IMR-90 (cell line): ENCODE data around the gene NIF3L1. TPM values are rescaled to one million over a fixed set of nuclear protein-coding genes. Genes with fewer than 3 reads are reported as not detected.

Experiments
- ATAC-seq: fragments of 200-7000 bp; cut with Tn5 transposase; 2 replicates; pipeline ENCODE4 v1.9.1; 2020; ENCODE audit warnings: low read depth, mild to moderate bottlenecking, moderate library complexity
- BruUV-seq: library from RNA; stranded (reverse); fragments of 400-500 nt; replicated peaks from 2 replicates; lab custom pipeline; 2021; lab: Mats Ljungman, UMichigan
- CTCF ChIA-PET: fragments of 300-600 bp; formaldehyde crosslinking; extraction: SDS; loops from one replicate; lab custom pipeline; 2021; ENCODE audit warnings: antibody characterized with exemption; lab: Yijun Ruan, JAX
- POLR2A ChIA-PET: fragments of 300-600 bp; sonication (Branson Sonifier 250); formaldehyde crosslinking; loops from one replicate; lab custom pipeline; 2022; ENCODE audit warnings: antibody characterized with exemption; ENCODE audit not compliant: unreplicated experiment; lab: Charles Lee
- DNase-seq: peaks from one replicate; pipeline ENCODE4 v3.0.0; 2013
- H2AFZ ChIP-seq: replicated peaks from 2 replicates; pipeline ENCODE3; 2013; ENCODE audit warnings: low read length, mild to moderate bottlenecking; ENCODE audit not compliant: poor library complexity
- H2AK5ac ChIP-seq: 2 replicates; pipeline ENCODE4 v1.6.1; 2013; ENCODE audit warnings: low read depth, low read length, inconsistent platforms
- H2AK9ac ChIP-seq: replicated peaks from 2 replicates; pipeline ENCODE3; 2013; ENCODE audit warnings: mild to moderate bottlenecking, low read depth, low read length, moderate library complexity; ENCODE audit not compliant: poor library complexity
- H2BK120ac ChIP-seq: 2 replicates; pipeline ENCODE4 v1.6.1; 2013; ENCODE audit warnings: low read depth, low read length, inconsistent platforms
- H2BK15ac ChIP-seq: 3 replicates; pipeline ENCODE4 v1.6.1; 2013; ENCODE audit warnings: low read depth, low read length, inconsistent platforms
- H2BK20ac ChIP-seq: 2 replicates; pipeline ENCODE4 v1.6.1; 2013; ENCODE audit warnings: low read depth, mild to moderate bottlenecking, inconsistent platforms, low read length, moderate library complexity
- H2BK5ac ChIP-seq: 2 replicates; pipeline ENCODE4 v1.6.1; 2013; ENCODE audit warnings: mild to moderate bottlenecking, low read depth, low read length, inconsistent platforms; ENCODE audit not compliant: poor library complexity, severe bottlenecking
- H3K14ac ChIP-seq: replicated peaks from 2 replicates; pipeline ENCODE4 v1.6.1; 2013; ENCODE audit warnings: low read depth, low read length, inconsistent platforms
- H3K18ac ChIP-seq: 2 replicates; pipeline ENCODE4 v1.6.1; 2013; ENCODE audit warnings: low read depth, low read length, control low read depth
- H3K23ac ChIP-seq: 2 replicates; pipeline ENCODE4 v1.6.1; 2013; ENCODE audit warnings: low read depth, low read length, inconsistent platforms
- H3K27ac ChIP-seq: 2 replicates; pipeline ENCODE4 v1.5.1; 2013; ENCODE audit warnings: mild to moderate bottlenecking, control low read depth, low read length; ENCODE audit not compliant: insufficient read depth
- H3K27me3 ChIP-seq: 2 replicates; pipeline ENCODE4 v1.6.1; 2013; ENCODE audit warnings: low read length; ENCODE audit not compliant: control insufficient read depth, insufficient read depth
- H3K36me3 ChIP-seq: 2 replicates; pipeline ENCODE4 v1.6.1; 2013; ENCODE audit warnings: low read length, mixed read lengths; ENCODE audit not compliant: control insufficient read depth, insufficient read depth
- H3K4ac ChIP-seq: 2 replicates; pipeline ENCODE4 v1.6.1; 2013; ENCODE audit warnings: low read depth, low read length, inconsistent platforms
- H3K4me1 ChIP-seq: 2 replicates; pipeline ENCODE4 v1.6.1; 2013; ENCODE audit warnings: low read length, mixed read lengths; ENCODE audit not compliant: control insufficient read depth, insufficient read depth
- H3K4me2 ChIP-seq: 2 replicates; pipeline ENCODE4 v1.6.1; 2013; ENCODE audit warnings: low read depth, mild to moderate bottlenecking, control low read depth, low read length, moderate library complexity
- H3K4me3 ChIP-seq: 2 replicates; pipeline ENCODE4 v1.5.1; 2013; ENCODE audit warnings: low read depth, mild to moderate bottlenecking, control low read depth, low read length, moderate library complexity; ENCODE audit not compliant: insufficient read depth
- H3K56ac ChIP-seq: 2 replicates; pipeline ENCODE4 v1.6.1; 2013; ENCODE audit warnings: low read length, inconsistent platforms; ENCODE audit not compliant: insufficient read depth; ENCODE audit errors: extremely low read depth
- H3K79me1 ChIP-seq, 2 experiments: 2 replicates each; pipeline ENCODE4 v1.6.1; 2013; ENCODE audit warnings: low read length in 2 of 2, inconsistent platforms in 1 of 2, low read depth in 1 of 2
- H3K9ac ChIP-seq: 2 replicates; pipeline ENCODE4 v1.6.1; 2013; ENCODE audit warnings: low read depth, low read length, control low read depth
- H3K9me1 ChIP-seq: 2 replicates; pipeline ENCODE4 v1.6.1; 2013; ENCODE audit warnings: low read length, inconsistent platforms; ENCODE audit not compliant: insufficient read depth
- H3K9me3 ChIP-seq: 2 replicates; pipeline ENCODE4 v1.6.1; 2013; ENCODE audit warnings: low read length; ENCODE audit not compliant: control insufficient read depth, insufficient read depth
- H4K20me1 ChIP-seq: 2 replicates; pipeline ENCODE4 v1.6.1; 2013; ENCODE audit warnings: low read length, inconsistent platforms; ENCODE audit not compliant: insufficient read depth
- H4K5ac ChIP-seq: 2 replicates; pipeline ENCODE4 v1.6.1; 2013; ENCODE audit warnings: mild to moderate bottlenecking, low read depth, low read length, control low read depth
- H4K8ac ChIP-seq, 2 experiments: 2 replicates each; pipeline ENCODE4 v1.6.1; 2013; ENCODE audit warnings: low read depth in 2 of 2, low read length in 2 of 2, control low read depth in 1 of 2, inconsistent platforms in 1 of 2
- H4K91ac ChIP-seq: 2 replicates; pipeline ENCODE4 v1.6.1; 2013; ENCODE audit warnings: low read depth, low read length, inconsistent platforms; ENCODE audit not compliant: insufficient read depth
- CEBPB ChIP-seq: IDR thresholded peaks from 2 replicates; pipeline ENCODE4 v1.6.1; 2012; ENCODE audit warnings: low read depth, low read length, improper control_type of control experiment
- CHD1 ChIP-seq: IDR thresholded peaks from 2 replicates; pipeline ENCODE4 v1.6.1; 2012; ENCODE audit warnings: low read depth, low read length, improper control_type of control experiment
- RCOR1 ChIP-seq: IDR thresholded peaks from 2 replicates; pipeline ENCODE4 v1.6.1; 2012; ENCODE audit warnings: mild to moderate bottlenecking, low read length, improper control_type of control experiment; ENCODE audit not compliant: insufficient replicate concordance
- RFX5 ChIP-seq: IDR thresholded peaks from 2 replicates; pipeline ENCODE4 v1.8.0; 2012; ENCODE audit warnings: low read depth, mild to moderate bottlenecking, low read length, moderate library complexity
- WGBS, 2 experiments: methylation state at CpG; one replicate each; pipeline versions ENCODE4 v1.1.5 to v1.1.7; 2013; ENCODE audit warnings: missing lambda C conversion rate in 2 of 2; ENCODE audit not compliant: insufficient read length in 1 of 2; ENCODE audit errors: extremely low coverage in 2 of 2; 5-methylcytosine and 5-hydroxymethylcytosine counted together
- dilution Hi-C: fragments of 300-500 bp; cut with HindIII; formaldehyde crosslinking; loops from one replicate; pipeline ENCODE4 v1.14.3; 2018; ENCODE audit warnings: low sequenced_read_pairs; ENCODE audit not compliant: unreplicated experiment
- in situ Hi-C: fragments of 300-500 bp; cut with MboI; formaldehyde crosslinking; loops from 3 replicates; pipeline ENCODE4 v1.14.3; 2019; ENCODE audit warnings: low sequenced_read_pairs, inconsistent platforms, mixed read lengths
- intact Hi-C: fragments of 100-400 bp; cut with micrococcal nuclease; formaldehyde crosslinking; loops from 2 replicates; pipeline ENCODE4 v1.10.0; 2022
- microRNA-seq, 2 experiments: library from miRNA; stranded (forward) in 1 of 2; unstranded in 1 of 2; fragments of 10-50 nt in 1 of 2; fragments of <30 nt in 1 of 2; gene quantifications in 1 of 2; microRNA quantifications in 1 of 2; one replicate each; pipeline versions ENCODE3 to v1.1.0; 2013 to 2020; ENCODE audit not compliant: insufficient read depth in 1 of 2, insufficient read length in 1 of 2, unreplicated experiment in 1 of 2
- polyA plus RNA-seq, 3 experiments: library from polyadenylated mRNA; depleted of rRNA; stranded (reverse); fragments of >200 nt; gene quantifications; 2 replicates each; pipeline ENCODE4 v1.2.3, GENCODE V29; 2012; ENCODE audit warnings: low replicate concordance in 1 of 3
- small RNA-seq, 5 experiments: library from RNA; depleted of rRNA; stranded (forward); fragments of <200 nt; gene quantifications; one replicate each; pipeline ENCODE3, GENCODE V24; 2012
- total RNA-seq: library from RNA; depleted of rRNA; stranded (reverse); fragments of >200 nt; gene quantifications from 2 replicates; pipeline ENCODE4 v1.2.3, GENCODE V29; 2012; rRNA removed

The NIF3L1 gene
- total and polyA plus RNA-seq, 2 of the 4 experiments (the other 2 are of a cell fraction): 43.0 to 54.6 TPM

- Histone ChIP-seq H4K5ac (no peak overlapping the region), H3K9me1 (peaks cover under 1% of the 10 kb centered on the region; the same call in 1 of the 2 replicates), H3K14ac (no peak overlapping the region), H3K23ac (no peak overlapping the region), H3K27me3 (no peaks in the 10 kb centered on the region), H3K9ac (no peak overlapping the region), H4K20me1 (no peaks in the 10 kb centered on the region), H2BK120ac (no peak overlapping the region), H3K56ac (no peak overlapping the region), H3K9me3 (no peaks in the 10 kb centered on the region), H3K4me1 (no peaks in the 10 kb centered on the region; the same call in 1 of the 2 replicates), H2AFZ (no peak overlapping the region), H3K4ac (no peak overlapping the region), H3K18ac (no peak overlapping the region), H4K91ac (no peak overlapping the region), H4K8ac (no peak overlapping the region), H3K36me3 (peaks cover 10% of the 10 kb centered on the region), H2AK9ac (no peak overlapping the region), H3K27ac (no peak overlapping the region), H2BK15ac (no peak overlapping the region), H3K79me1 (no peaks in the 10 kb centered on the region; a peak in 1 of 4 replicates), H3K4me3 (no peak overlapping the region), H3K4me2 (no peak overlapping the region), H2BK5ac (no peak overlapping the region), H2BK20ac (no peak overlapping the region), H2AK5ac (no peak overlapping the region)
- intact Hi-C loops: no loop called here
- DNase-seq (no peak), ATAC-seq (no peak)
- WGBS, 2 experiments: no CpG with 5 or more reads among the region's 3 CpGs
- BruUV-seq: no TSS peak
- no peak for TF ChIP-seq CHD1
- no peak for TF ChIP-seq RFX5
- no peak for TF ChIP-seq CEBPB
- TF ChIP-seq RCOR1: no peak
- dilution Hi-C loops: no loop called here
- in situ Hi-C loops: no loop called here
- ChIA-PET POLR2A (no interaction called here), CTCF (no interaction called here)
These were observed 61.2 kb downstream of the NIF3L1 start for GRCh38 chr2:200950378-200950777.

Small RNA genes within 50 kb of the gene (microRNA-seq; reads per million reads assigned to microRNA genes)
- gene RF00019 (ENCODE audit: insufficient read depth, insufficient read length) (not detected), gene RNA5SP115 (ENCODE audit: insufficient read depth, insufficient read length) (not detected), gene RNU6-312P (ENCODE audit: insufficient read depth, insufficient read length) (not detected), gene RNU6-762P (ENCODE audit: insufficient read depth, insufficient read length) (not detected)

Small RNA genes within 50 kb of the gene (small RNA-seq; reads per million reads assigned to genes)
- gene RF00019: 0 reads per million in 5 experiments
- gene RNA5SP115: 0 reads per million in 5 experiments
- 0 to 2.4 (median 0) reads per million in 5 experiments for gene RNU6-312P
- 0 reads per million in 5 experiments for gene RNU6-762P

Other genes starting within 250 kb of the NIF3L1 start
- gene BZW1, start 77.5 kb upstream of the NIF3L1 start, total RNA-seq: 268 and 323 TPM in 2 replicates
- 187 and 204 TPM in 2 replicates for gene BZW1, start 77.5 kb upstream of the NIF3L1 start, polyA plus RNA-seq (2012; rRNA removed)
- 26.2 and 43.9 TPM in 2 replicates for gene CLK1, start 24.7 kb upstream of the NIF3L1 start, total RNA-seq
- 28.2 and 35.5 TPM in 2 replicates for gene CLK1, start 24.7 kb upstream of the NIF3L1 start, polyA plus RNA-seq (2012; rRNA removed)
- 35.1 and 49.2 TPM in 2 replicates for gene PPIL3, start 294 bp upstream of the NIF3L1 start, total RNA-seq
- 37.3 and 47.9 TPM in 2 replicates for gene PPIL3, start 294 bp upstream of the NIF3L1 start, polyA plus RNA-seq (2012; rRNA removed)
- 10.0 and 13.3 TPM in 2 replicates for gene ORC2, start 74.3 kb downstream of the NIF3L1 start, total RNA-seq
- gene ORC2, start 74.3 kb downstream of the NIF3L1 start, polyA plus RNA-seq (2012; rRNA removed): 3.0 and 4.4 TPM in 2 replicates
- gene HYCC2, start 182.3 kb downstream of the NIF3L1 start, total RNA-seq: 9.1 and 10.0 TPM in 2 replicates
- 1.7 and 2.2 TPM in 2 replicates for gene HYCC2, start 182.3 kb downstream of the NIF3L1 start, polyA plus RNA-seq (2012; rRNA removed)
- gene NDUFB3, start 182.6 kb downstream of the NIF3L1 start, total RNA-seq: 41.0 and 105 TPM in 2 replicates
- 87.0 and 98.7 TPM in 2 replicates for gene NDUFB3, start 182.6 kb downstream of the NIF3L1 start, polyA plus RNA-seq (2012; rRNA removed)
- 48.3 and 59.9 TPM in 2 replicates for gene CFLAR, start 226.8 kb downstream of the NIF3L1 start, total RNA-seq
- gene CFLAR, start 226.8 kb downstream of the NIF3L1 start, polyA plus RNA-seq (2012; rRNA removed): 23.8 and 29.2 TPM in 2 replicates